ENCODE results near the gene SLC25A1.

The SLC25A1 gene

DNA sequence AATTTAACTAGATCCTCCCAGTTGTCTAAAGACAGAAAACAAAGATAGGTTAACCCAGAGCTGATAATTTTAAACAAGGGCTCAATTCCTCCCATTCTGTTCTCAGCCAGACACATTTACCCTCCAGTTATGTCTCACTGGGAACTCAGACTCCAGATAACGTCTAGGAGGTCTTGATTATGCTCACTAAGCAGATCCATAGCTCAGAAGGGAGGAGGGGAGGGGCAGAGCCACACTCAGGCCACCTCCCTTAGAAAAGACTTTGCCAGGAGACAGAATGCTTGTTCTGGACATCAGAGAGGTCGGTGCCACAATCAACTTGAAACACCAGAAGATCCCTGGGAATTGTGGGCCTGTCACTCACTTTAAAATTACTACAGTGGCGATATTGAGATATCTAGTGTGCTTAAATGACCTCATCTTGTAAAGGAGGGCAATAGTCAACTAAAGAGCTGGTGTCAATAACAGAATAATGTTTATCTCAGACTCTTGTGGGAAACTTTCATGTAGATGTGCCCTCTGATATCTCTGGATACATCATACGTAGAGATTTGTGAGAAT lies 29.8 kb upstream of the SLC25A1 start:
- H3K79me2 ChIP-seq (ENCODE audit: insufficient read depth, low read length): no peaks in the 10 kb centered on the region
- H3K27me3 ChIP-seq (ENCODE audit: insufficient read depth, low read length, poor library complexity, severe bottlenecking): no peaks in the 10 kb centered on the region
- H3K9me2 ChIP-seq (replicated peaks; ENCODE audit: low read depth, low read length): no peaks in the 10 kb centered on the region
- H3F3A ChIP-seq (ENCODE audit: low read depth): no peaks in the 10 kb centered on the region
- TF ChIP-seq EZH2phosphoT487 (IDR thresholded peaks at IDR 0.05; ENCODE audit: borderline replicate concordance): no peak
- TF ChIP-seq, protein P1, sequence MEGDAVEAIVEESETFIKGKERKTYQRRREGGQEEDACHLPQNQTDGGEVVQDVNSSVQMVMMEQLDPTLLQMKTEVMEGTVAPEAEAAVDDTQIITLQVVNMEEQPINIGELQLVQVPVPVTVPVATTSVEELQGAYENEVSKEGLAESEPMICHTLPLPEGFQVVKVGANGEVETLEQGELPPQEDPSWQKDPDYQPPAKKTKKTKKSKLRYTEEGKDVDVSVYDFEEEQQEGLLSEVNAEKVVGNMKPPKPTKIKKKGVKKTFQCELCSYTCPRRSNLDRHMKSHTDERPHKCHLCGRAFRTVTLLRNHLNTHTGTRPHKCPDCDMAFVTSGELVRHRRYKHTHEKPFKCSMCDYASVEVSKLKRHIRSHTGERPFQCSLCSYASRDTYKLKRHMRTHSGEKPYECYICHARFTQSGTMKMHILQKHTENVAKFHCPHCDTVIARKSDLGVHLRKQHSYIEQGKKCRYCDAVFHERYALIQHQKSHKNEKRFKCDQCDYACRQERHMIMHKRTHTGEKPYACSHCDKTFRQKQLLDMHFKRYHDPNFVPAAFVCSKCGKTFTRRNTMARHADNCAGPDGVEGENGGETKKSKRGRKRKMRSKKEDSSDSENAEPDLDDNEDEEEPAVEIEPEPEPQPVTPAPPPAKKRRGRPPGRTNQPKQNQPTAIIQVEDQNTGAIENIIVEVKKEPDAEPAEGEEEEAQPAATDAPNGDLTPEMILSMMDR (conservative IDR thresholded peaks at IDR 0.05; ENCODE audit: low read length): no peak
- H3K4me1 ChIP-seq (ENCODE audit: insufficient read depth, low read length, poor library complexity, severe bottlenecking): peaks cover 6% of the 10 kb centered on the region
- H3K4me2 ChIP-seq (ENCODE audit: low read depth, low read length, poor library complexity, severe bottlenecking): no peak overlapping the region
- H3K4me3 ChIP-seq (ENCODE audit: low read length, poor library complexity, severe bottlenecking): no peak overlapping the region
- H2AFZ ChIP-seq (ENCODE audit: low read length): no peak overlapping the region
- no peaks in the 10 kb centered on the region for H3K9me3 ChIP-seq (ENCODE audit: insufficient read depth, low read depth, low read length)
- H3K36me3 ChIP-seq (ENCODE audit: insufficient read depth, low read length): no peaks in the 10 kb centered on the region
- H3K9ac ChIP-seq (ENCODE audit: low read depth, low read length, poor library complexity, severe bottlenecking): no peak overlapping the region
- no peaks in the 10 kb centered on the region for H4K20me1 ChIP-seq (ENCODE audit: insufficient read depth, low read length, poor library complexity, severe bottlenecking)

DNA sequence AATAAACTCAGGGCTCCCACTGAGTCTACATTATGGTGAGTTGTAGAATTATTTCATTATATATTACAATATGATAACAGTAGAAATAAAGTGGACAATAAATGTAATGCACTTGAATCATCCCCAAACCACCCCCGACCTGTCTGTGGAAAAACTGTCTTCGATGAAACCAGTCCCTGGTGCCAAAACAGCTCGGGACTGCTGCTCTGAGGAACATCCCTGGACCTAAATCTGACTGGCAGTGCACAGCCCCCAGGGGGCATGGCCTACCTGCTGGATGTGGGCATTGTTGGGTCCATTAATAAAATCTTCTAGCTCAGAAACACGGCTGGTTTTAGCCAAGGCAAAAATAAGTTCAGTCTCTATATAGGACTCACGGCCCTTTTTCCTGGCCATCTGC lies 29.3 kb upstream of the SLC25A1 start:
- no peaks in the 10 kb centered on the region for H3K9me3 ChIP-seq (ENCODE audit: insufficient read depth, low read depth, low read length)
- H3K4me1 ChIP-seq (ENCODE audit: insufficient read depth, low read length, poor library complexity, severe bottlenecking): peaks cover under 1% of the 10 kb centered on the region
- no peaks in the 10 kb centered on the region for H3F3A ChIP-seq (ENCODE audit: low read depth)
- H3K36me3 ChIP-seq (ENCODE audit: insufficient read depth, low read length): no peaks in the 10 kb centered on the region
- H3K9ac ChIP-seq (ENCODE audit: low read depth, low read length, poor library complexity, severe bottlenecking): no peak overlapping the region
- H4K20me1 ChIP-seq (ENCODE audit: insufficient read depth, low read length, poor library complexity, severe bottlenecking): no peaks in the 10 kb centered on the region
- H2AFZ ChIP-seq (ENCODE audit: low read length): no peak overlapping the region
- no peak overlapping the region for H3K4me3 ChIP-seq (ENCODE audit: low read length, poor library complexity, severe bottlenecking)
- no peaks in the 10 kb centered on the region for H3K27me3 ChIP-seq (ENCODE audit: insufficient read depth, low read length, poor library complexity, severe bottlenecking)
- no peaks in the 10 kb centered on the region for H3K9me2 ChIP-seq (replicated peaks; ENCODE audit: low read depth, low read length)
- H3K79me2 ChIP-seq (ENCODE audit: insufficient read depth, low read length): no peaks in the 10 kb centered on the region
- H3K4me2 ChIP-seq (ENCODE audit: low read depth, low read length, poor library complexity, severe bottlenecking): no peak overlapping the region
- TF ChIP-seq, protein P1 (conservative IDR thresholded peaks at IDR 0.05; ENCODE audit: low read length): no peak
- TF ChIP-seq EZH2phosphoT487 (IDR thresholded peaks at IDR 0.05; ENCODE audit: borderline replicate concordance): no peak

DNA sequence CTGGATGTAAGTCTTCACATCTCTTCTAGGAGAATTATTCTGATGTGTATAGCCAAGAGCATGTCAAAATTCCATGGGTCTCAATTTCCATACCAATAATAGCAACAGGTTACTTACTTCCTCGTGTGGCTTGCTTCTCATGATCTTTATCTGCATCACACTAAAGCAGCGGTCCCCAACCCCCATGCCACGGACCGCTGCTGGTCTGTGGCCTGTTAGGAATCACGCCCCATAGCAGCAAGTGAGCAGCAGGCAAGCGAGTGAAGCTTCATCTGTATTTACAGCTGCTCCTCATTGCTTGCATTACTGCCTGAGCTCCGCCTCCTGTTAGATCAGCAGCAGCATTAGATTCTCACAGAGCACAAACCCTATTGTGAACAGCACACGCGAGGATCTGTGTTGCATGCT lies 28.9 kb upstream of the SLC25A1 start:
- Histone ChIP-seq H2AFZ (ENCODE audit: low read length) (no peak overlapping the region), H3K36me3 (ENCODE audit: insufficient read depth, low read length) (no peaks in the 10 kb centered on the region), H3K4me1 (ENCODE audit: insufficient read depth, low read length, poor library complexity, severe bottlenecking) (no peaks in the 10 kb centered on the region), H3K4me3 (ENCODE audit: low read length, poor library complexity, severe bottlenecking) (no peak overlapping the region), H3K4me2 (ENCODE audit: low read depth, low read length, poor library complexity, severe bottlenecking) (no peak overlapping the region), H3K9me2 (replicated peaks; ENCODE audit: low read depth, low read length) (no peaks in the 10 kb centered on the region), H3K9me3 (ENCODE audit: insufficient read depth, low read depth, low read length) (no peaks in the 10 kb centered on the region), H3K79me2 (ENCODE audit: insufficient read depth, low read length) (no peaks in the 10 kb centered on the region), H3K9ac (ENCODE audit: low read depth, low read length, poor library complexity, severe bottlenecking) (no peak overlapping the region), H4K20me1 (ENCODE audit: insufficient read depth, low read length, poor library complexity, severe bottlenecking) (no peaks in the 10 kb centered on the region), H3K27me3 (ENCODE audit: insufficient read depth, low read length, poor library complexity, severe bottlenecking) (no peaks in the 10 kb centered on the region), H3F3A (ENCODE audit: low read depth) (no peaks in the 10 kb centered on the region)
- no peak for TF ChIP-seq EZH2phosphoT487 (IDR thresholded peaks at IDR 0.05; ENCODE audit: borderline replicate concordance)
- TF ChIP-seq, protein P1 (conservative IDR thresholded peaks at IDR 0.05; ENCODE audit: low read length): no peak

Data from Loucy (cell line).